BLaER1 treated with 17β-estradiol and CSF1 and Interleukin-3, amounts not matched to agents 10 nM and 100 nM (cell line): ENCODE results near the gene HDDC2.
A peak's percentile ranks its signal among the peaks of the same experiment; 100 is the strongest.
"Not testable (repeated sequence)": the region's sequence is repeated elsewhere in the genome, so short reads cannot be mapped to it uniquely, and the experiment has no call there.

ENCODE experiments used
- H3K27ac ChIP-seq, 11 experiments: shearing (Covaris generic); formaldehyde crosslinking; 2 replicates each; pipeline ENCODE4 v1.8.1; 2022
- H3K27me3 ChIP-seq, 11 experiments: shearing (Covaris generic); formaldehyde crosslinking; 2 replicates each; pipeline ENCODE4 v1.8.1; 2022
- H3K36me3 ChIP-seq, 11 experiments: shearing (Covaris generic); formaldehyde crosslinking; 2 replicates each; pipeline ENCODE4 v1.8.1; 2022
- H3K4me1 ChIP-seq, 10 experiments: shearing (Covaris generic); formaldehyde crosslinking; 2 replicates each; pipeline ENCODE4 v1.8.1; 2022
- H3K4me2 ChIP-seq, 11 experiments: shearing (Covaris generic); formaldehyde crosslinking; 2 replicates each; pipeline ENCODE4 v1.8.1; 2022
- H3K4me3 ChIP-seq, 10 experiments: shearing (Covaris generic); formaldehyde crosslinking; 2 replicates each; pipeline ENCODE4 v1.8.1; 2022
- H3K9ac ChIP-seq, 11 experiments: shearing (Covaris generic); formaldehyde crosslinking; 2 replicates each; pipeline ENCODE4 v1.8.1; 2022
- H3K9me3 ChIP-seq, 11 experiments: shearing (Covaris generic); formaldehyde crosslinking; replicated peaks in 1 of 11; 2 replicates each; pipeline ENCODE4 v1.8.1; 2022
- H4K20me1 ChIP-seq, 11 experiments: shearing (Covaris generic); formaldehyde crosslinking; 2 replicates each; pipeline ENCODE4 v1.8.1; 2022
- Cebpa-rat ChIP-seq, 11 experiments: shearing (Covaris generic); IDR thresholded peaks; 2 replicates each; pipeline ENCODE4 v1.8.1; 2022

The HDDC2 gene

GRCh38 chr6:125299257-125299656, 2.5 kb downstream of the HDDC2 start:
- Histone ChIP-seq H3K9ac (peak overlapping the region in 1 of 11 experiments; percentile 93; a peak in 2 of 22 replicates), H3K4me1 (peaks cover 17 to 44% (median 24%) of the 10 kb centered on the region in 10 experiments), H3K9me3 (no peaks in the 10 kb centered on the region; a peak in 1 of 22 replicates), H3K27me3 (no peaks in the 10 kb centered on the region), H3K4me3 (peak overlapping the region in 8 of 10 experiments; percentile 76 to 94 (median 84); a peak in 10 of 20 replicates), H3K27ac (no peak overlapping the region; a peak in 1 of 22 replicates), H3K4me2 (peak overlapping the region; percentile 79 to 96 (median 88)), H3K36me3 (peaks cover 49 to 62% (median 61%) of the 10 kb centered on the region in 11 experiments), H4K20me1 (peaks cover 0 to 46% (median 10%) of the 10 kb centered on the region in 11 experiments; a peak in 8 of 22 replicates)
- TF ChIP-seq Cebpa-rat (IDR thresholded peaks at IDR 0.05) = no peak

- peaks cover 75 to 90% (median 88%) of the 10 kb centered on the region in 11 experiments for H3K36me3 ChIP-seq
- no peak overlapping the region; a peak in 1 of 22 replicates for H3K4me2 ChIP-seq
- TF ChIP-seq Cebpa-rat (IDR thresholded peaks at IDR 0.05) = no peak
- H3K9me3 ChIP-seq = peaks cover 0 to 10% (median 4%) of the 10 kb centered on the region in 11 experiments; a peak in 6 of 22 replicates
- no peak overlapping the region for H3K9ac ChIP-seq
- no peaks in the 10 kb centered on the region for H3K27me3 ChIP-seq
- no peak overlapping the region for H3K4me3 ChIP-seq
- peaks cover 17 to 33% (median 21%) of the 10 kb centered on the region in 10 experiments for H3K4me1 ChIP-seq
- peaks cover 0 to 69% (median 10%) of the 10 kb centered on the region in 11 experiments; a peak in 8 of 22 replicates for H4K20me1 ChIP-seq
- no peak overlapping the region for H3K27ac ChIP-seq
Observed at GRCh38 chr6:125296471-125296870, 5.3 kb downstream of the HDDC2 start.

- no peak overlapping the region for H3K27ac ChIP-seq
- no peak overlapping the region for H3K9ac ChIP-seq
- peaks cover 9 to 23% (median 13%) of the 10 kb centered on the region in 10 experiments for H3K4me1 ChIP-seq
- H3K27me3 ChIP-seq = no peaks in the 10 kb centered on the region
- H4K20me1 ChIP-seq = peaks cover 0 to 64% (median 10%) of the 10 kb centered on the region in 11 experiments; a peak in 8 of 22 replicates
- peaks cover 3 to 23% (median 16%) of the 10 kb centered on the region in 11 experiments; a peak in 20 of 22 replicates for H3K9me3 ChIP-seq
- TF ChIP-seq Cebpa-rat (IDR thresholded peaks at IDR 0.05) = no peak
- no peak overlapping the region for H3K4me2 ChIP-seq
- peaks cover 90 to 100% (median 100%) of the 10 kb centered on the region in 11 experiments for H3K36me3 ChIP-seq
- no peak overlapping the region for H3K4me3 ChIP-seq
Observed at GRCh38 chr6:125294925-125295324, 6.8 kb downstream of the HDDC2 start.

GRCh38 chr6:125294036-125294435, 7.7 kb downstream of the HDDC2 start:
- TF ChIP-seq Cebpa-rat (IDR thresholded peaks at IDR 0.05) = no peak
- peaks cover 0 to 61% (median 10%) of the 10 kb centered on the region in 11 experiments; a peak in 8 of 22 replicates for H4K20me1 ChIP-seq
- H3K27ac ChIP-seq = no peak overlapping the region
- peaks cover 10 to 29% (median 22%) of the 10 kb centered on the region in 11 experiments; a peak in 21 of 22 replicates for H3K9me3 ChIP-seq
- no peak overlapping the region for H3K9ac ChIP-seq
- no peak overlapping the region for H3K4me2 ChIP-seq
- peaks cover 94 to 99% (median 97%) of the 10 kb centered on the region in 11 experiments for H3K36me3 ChIP-seq
- no peaks in the 10 kb centered on the region for H3K27me3 ChIP-seq
- peaks cover under 1 to 14% (median 4%) of the 10 kb centered on the region in 10 experiments; a peak in 15 of 20 replicates for H3K4me1 ChIP-seq
- no peak overlapping the region for H3K4me3 ChIP-seq

GRCh38 chr6:125293587-125293986, 8.2 kb downstream of the HDDC2 start:
- Histone ChIP-seq H3K4me1 (peaks cover 0 to 12% (median 2%) of the 10 kb centered on the region in 10 experiments; a peak in 3 of 20 replicates), H3K27me3 (no peaks in the 10 kb centered on the region), H3K4me2 (no peak overlapping the region), H3K36me3 (peaks cover 90 to 94% (median 93%) of the 10 kb centered on the region in 11 experiments), H3K4me3 (no peak overlapping the region), H3K9ac (no peak overlapping the region), H3K9me3 (peaks cover 10 to 29% (median 22%) of the 10 kb centered on the region in 11 experiments; a peak in 21 of 22 replicates), H4K20me1 (peaks cover 0 to 61% (median 10%) of the 10 kb centered on the region in 11 experiments; a peak in 8 of 22 replicates), H3K27ac (no peak overlapping the region)
- TF ChIP-seq Cebpa-rat (IDR thresholded peaks at IDR 0.05) = no peak

GRCh38 chr6:125287718-125288117, 14.0 kb downstream of the HDDC2 start:
- no peak overlapping the region for H3K9ac ChIP-seq
- H3K4me1 ChIP-seq = peaks cover 0 to 7% (median 0%) of the 10 kb centered on the region in 10 experiments; a peak in 1 of 20 replicates
- H4K20me1 ChIP-seq = peaks cover 0 to 24% (median 0%) of the 10 kb centered on the region in 11 experiments; a peak in 5 of 22 replicates
- no peak overlapping the region for H3K27ac ChIP-seq
- 0 out of 20 replicates have a peak overlapping the region, but pooled peaks of 1 of the 10 experiments have one; percentile 4 for H3K4me3 ChIP-seq
- H3K9me3 ChIP-seq = peaks cover 43 to 82% (median 76%) of the 10 kb centered on the region in 11 experiments
- H3K27me3 ChIP-seq = no peaks in the 10 kb centered on the region
- no peak overlapping the region for H3K4me2 ChIP-seq
- TF ChIP-seq Cebpa-rat (IDR thresholded peaks at IDR 0.05) = no peak
- H3K36me3 ChIP-seq = peaks cover 75 to 93% (median 88%) of the 10 kb centered on the region in 11 experiments

- Histone ChIP-seq H3K27ac (no peak overlapping the region), H3K9ac (no peak overlapping the region), H4K20me1 (peaks cover 0 to 34% (median 0%) of the 10 kb centered on the region in 11 experiments; a peak in 8 of 22 replicates), H3K4me2 (no peak overlapping the region), H3K27me3 (no peaks in the 10 kb centered on the region), H3K9me3 (peaks cover 47 to 88% (median 84%) of the 10 kb centered on the region in 11 experiments), H3K4me1 (no peaks in the 10 kb centered on the region), H3K4me3 (no peak overlapping the region; a peak in 1 of 20 replicates), H3K36me3 (peaks cover 66 to 93% (median 88%) of the 10 kb centered on the region in 11 experiments)
- no peak for TF ChIP-seq Cebpa-rat (IDR thresholded peaks at IDR 0.05)
Observed at GRCh38 chr6:125285936-125286335, 15.8 kb downstream of the HDDC2 start.

GRCh38 chr6:125285353-125285752, 16.4 kb downstream of the HDDC2 start:
- no peak overlapping the region for H3K27ac ChIP-seq
- H3K4me1 ChIP-seq = no peaks in the 10 kb centered on the region
- no peaks in the 10 kb centered on the region for H3K27me3 ChIP-seq
- H3K9ac ChIP-seq = no peak overlapping the region
- peaks cover 0 to 40% (median 4%) of the 10 kb centered on the region in 11 experiments; a peak in 12 of 22 replicates for H4K20me1 ChIP-seq
- H3K4me2 ChIP-seq = no peak overlapping the region
- peaks cover 66 to 93% (median 88%) of the 10 kb centered on the region in 11 experiments for H3K36me3 ChIP-seq
- peaks cover 50 to 90% (median 85%) of the 10 kb centered on the region in 11 experiments for H3K9me3 ChIP-seq
- TF ChIP-seq Cebpa-rat (IDR thresholded peaks at IDR 0.05) = no peak
- no peak overlapping the region for H3K4me3 ChIP-seq

GRCh38 chr6:125282470-125282869, 19.3 kb downstream of the HDDC2 start:
- not testable (repeated sequence) for H3K4me3 ChIP-seq, H3K4me1 ChIP-seq, H3K4me2 ChIP-seq, H3K27me3 ChIP-seq, H3K9ac ChIP-seq, H3K27ac ChIP-seq
- H3K9me3 ChIP-seq = peaks cover 30 to 75% (median 67%) of the 10 kb centered on the region in 11 experiments
- peaks cover 59 to 99% (median 93%) of the 10 kb centered on the region in 11 experiments for H3K36me3 ChIP-seq
- H4K20me1 ChIP-seq = peaks cover 0 to 59% (median 17%) of the 10 kb centered on the region in 11 experiments; a peak in 12 of 22 replicates

- not testable (repeated sequence) for H3K4me2 ChIP-seq, H3K4me1 ChIP-seq, H3K4me3 ChIP-seq, H3K27me3 ChIP-seq, H3K27ac ChIP-seq, H3K9ac ChIP-seq
- Histone ChIP-seq H4K20me1 (peaks cover 0 to 74% (median 25%) of the 10 kb centered on the region in 11 experiments; a peak in 12 of 22 replicates), H3K9me3 (peaks cover 10 to 56% (median 47%) of the 10 kb centered on the region in 11 experiments), H3K36me3 (peaks cover 55 to 99% (median 93%) of the 10 kb centered on the region in 11 experiments)
Observed at GRCh38 chr6:125280370-125281035, 21.3 kb downstream of the HDDC2 start.
